ENCODE data around the gene CNRIP1.

- TF ChIP-seq, protein P1, sequence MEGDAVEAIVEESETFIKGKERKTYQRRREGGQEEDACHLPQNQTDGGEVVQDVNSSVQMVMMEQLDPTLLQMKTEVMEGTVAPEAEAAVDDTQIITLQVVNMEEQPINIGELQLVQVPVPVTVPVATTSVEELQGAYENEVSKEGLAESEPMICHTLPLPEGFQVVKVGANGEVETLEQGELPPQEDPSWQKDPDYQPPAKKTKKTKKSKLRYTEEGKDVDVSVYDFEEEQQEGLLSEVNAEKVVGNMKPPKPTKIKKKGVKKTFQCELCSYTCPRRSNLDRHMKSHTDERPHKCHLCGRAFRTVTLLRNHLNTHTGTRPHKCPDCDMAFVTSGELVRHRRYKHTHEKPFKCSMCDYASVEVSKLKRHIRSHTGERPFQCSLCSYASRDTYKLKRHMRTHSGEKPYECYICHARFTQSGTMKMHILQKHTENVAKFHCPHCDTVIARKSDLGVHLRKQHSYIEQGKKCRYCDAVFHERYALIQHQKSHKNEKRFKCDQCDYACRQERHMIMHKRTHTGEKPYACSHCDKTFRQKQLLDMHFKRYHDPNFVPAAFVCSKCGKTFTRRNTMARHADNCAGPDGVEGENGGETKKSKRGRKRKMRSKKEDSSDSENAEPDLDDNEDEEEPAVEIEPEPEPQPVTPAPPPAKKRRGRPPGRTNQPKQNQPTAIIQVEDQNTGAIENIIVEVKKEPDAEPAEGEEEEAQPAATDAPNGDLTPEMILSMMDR (optimal IDR thresholded peaks at IDR 0.05 in 1 of 3, IDR thresholded peaks at IDR 0.05 in 1 of 3, conservative IDR thresholded peaks at IDR 0.05 in 1 of 3; ENCODE audit: extremely low read depth in 1 of 3, insufficient read depth in 2 of 3, low read length in 3 of 3) = no peak
- no peak for TF ChIP-seq EZH2 (IDR thresholded peaks at IDR 0.05; ENCODE audit: low read length)
These were observed 40.1 kb downstream of the CNRIP1 start for GRCh38 chr2:68279691-68280090.
